HEK293 (cell line): ENCODE measurements around the gene LRRC49.

ENCODE experiments used
- BCL11A ChIP-seq: fragments of 450-650 bp; formaldehyde crosslinking; IDR thresholded peaks from 2 replicates; pipeline ENCODE4 v1.5.1; 2016; ENCODE audit warnings: low read depth, missing biosample characterization, missing genetic modification characterization
- GFI1B ChIP-seq: fragments of 450-650 bp; formaldehyde crosslinking; IDR thresholded peaks from 2 replicates; pipeline ENCODE4 v1.5.1; 2016; ENCODE audit warnings: missing biosample characterization, missing genetic modification characterization
- OVOL3 ChIP-seq: fragments of 450-650 bp; formaldehyde crosslinking; IDR thresholded peaks from 2 replicates; pipeline ENCODE4 v1.5.1; 2016; ENCODE audit warnings: missing biosample characterization, missing genetic modification characterization
- SP2 ChIP-seq: fragments of 450-650 bp; formaldehyde crosslinking; IDR thresholded peaks from 2 replicates; pipeline ENCODE4 v1.5.1; 2016; ENCODE audit warnings: missing biosample characterization, missing genetic modification characterization
- YY1 ChIP-seq: fragments of 450-650 bp; formaldehyde crosslinking; IDR thresholded peaks from 2 replicates; pipeline ENCODE4 v1.5.1; 2018; ENCODE audit warnings: missing biosample characterization, missing genetic modification characterization
- ZBTB1 ChIP-seq: fragments of 450-650 bp; formaldehyde crosslinking; IDR thresholded peaks from 2 replicates; pipeline ENCODE4 v1.5.1; 2016; ENCODE audit warnings: missing biosample characterization, missing genetic modification characterization
- ZBTB20 ChIP-seq: fragments of 450-650 bp; formaldehyde crosslinking; IDR thresholded peaks from 2 replicates; pipeline ENCODE4 v1.5.1; 2016; ENCODE audit warnings: missing biosample characterization, missing genetic modification characterization
- ZEB2 ChIP-seq: fragments of 450-650 bp; formaldehyde crosslinking; IDR thresholded peaks from 2 replicates; pipeline ENCODE4 v1.5.1; 2016; ENCODE audit warnings: missing biosample characterization, missing genetic modification characterization
- ZNF121 ChIP-seq: fragments of 450-650 bp; formaldehyde crosslinking; IDR thresholded peaks from 2 replicates; pipeline ENCODE4 v1.5.1; 2016; ENCODE audit warnings: missing biosample characterization, missing genetic modification characterization
- ZNF211 ChIP-seq: fragments of 450-650 bp; formaldehyde crosslinking; IDR thresholded peaks from 2 replicates; pipeline ENCODE4 v1.5.1; 2016; ENCODE audit warnings: low read depth, missing biosample characterization, missing genetic modification characterization
- ZNF324 ChIP-seq: fragments of 450-650 bp; formaldehyde crosslinking; IDR thresholded peaks from 2 replicates; pipeline ENCODE4 v1.5.1; 2016; ENCODE audit warnings: missing biosample characterization, missing genetic modification characterization
- ZNF433 ChIP-seq: fragments of 450-650 bp; formaldehyde crosslinking; IDR thresholded peaks from 2 replicates; pipeline ENCODE4 v1.5.1; 2016; ENCODE audit warnings: missing biosample characterization, missing genetic modification characterization, low read depth
- ZNF473 ChIP-seq: fragments of 450-650 bp; formaldehyde crosslinking; IDR thresholded peaks from 2 replicates; pipeline ENCODE4 v1.5.1; 2017; ENCODE audit warnings: missing biosample characterization, missing genetic modification characterization
- ZNF544 ChIP-seq: fragments of 450-650 bp; formaldehyde crosslinking; IDR thresholded peaks from 2 replicates; pipeline ENCODE4 v1.5.0; 2017; ENCODE audit warnings: missing biosample characterization, missing genetic modification characterization
- ZNF548 ChIP-seq: fragments of 450-650 bp; formaldehyde crosslinking; IDR thresholded peaks from 2 replicates; pipeline ENCODE4 v1.5.1; 2016; ENCODE audit warnings: missing biosample characterization, missing genetic modification characterization
- ZNF549 ChIP-seq: fragments of 450-650 bp; IDR thresholded peaks from 2 replicates; pipeline ENCODE4 v1.5.1; 2018; ENCODE audit warnings: missing biosample characterization, missing genetic modification characterization, mild to moderate bottlenecking, inconsistent platforms, moderate library complexity
- ZNF558 ChIP-seq: fragments of 450-650 bp; formaldehyde crosslinking; IDR thresholded peaks from 2 replicates; pipeline ENCODE4 v1.5.1; 2016; ENCODE audit warnings: missing biosample characterization, missing genetic modification characterization
- ZNF561 ChIP-seq: fragments of 450-650 bp; IDR thresholded peaks from 2 replicates; pipeline ENCODE4 v1.5.1; 2018; ENCODE audit warnings: missing biosample characterization, missing genetic modification characterization, borderline replicate concordance
- ZNF600 ChIP-seq: fragments of 450-650 bp; formaldehyde crosslinking; IDR thresholded peaks from 2 replicates; pipeline ENCODE4 v1.5.1; 2016; ENCODE audit warnings: missing biosample characterization, missing genetic modification characterization
- ZNF610 ChIP-seq: fragments of 450-650 bp; formaldehyde crosslinking; IDR thresholded peaks from 2 replicates; pipeline ENCODE4 v1.5.1; 2016; ENCODE audit warnings: missing biosample characterization, missing genetic modification characterization, borderline replicate concordance
- ZNF654 ChIP-seq: fragments of 450-650 bp; formaldehyde crosslinking; IDR thresholded peaks from 2 replicates; pipeline ENCODE4 v1.5.1; 2016; ENCODE audit warnings: low read depth, missing biosample characterization, missing genetic modification characterization
- ZNF76 ChIP-seq: fragments of 450-650 bp; formaldehyde crosslinking; IDR thresholded peaks from 2 replicates; pipeline ENCODE4; 2016; ENCODE audit warnings: low read depth, missing biosample characterization, missing genetic modification characterization, borderline replicate concordance
- ZNF777 ChIP-seq: fragments of 450-650 bp; formaldehyde crosslinking; IDR thresholded peaks from 2 replicates; pipeline ENCODE4 v1.5.1; 2017; ENCODE audit warnings: missing biosample characterization, missing genetic modification characterization, borderline replicate concordance
- TF ChIP-seq, protein P1 (sequence below): fragments of 450-650 bp; formaldehyde crosslinking; optimal IDR thresholded peaks from 2 replicates; pipeline ENCODE3; 2016; ENCODE audit warnings: missing biosample characterization, mild to moderate bottlenecking, missing genetic modification characterization
- TF ChIP-seq, protein P2 (sequence below): fragments of 450-650 bp; formaldehyde crosslinking; IDR thresholded peaks from 2 replicates; pipeline ENCODE4 v1.5.1; 2016; ENCODE audit warnings: missing biosample characterization, missing genetic modification characterization
- TF ChIP-seq, protein P3 (sequence below): fragments of 450-650 bp; formaldehyde crosslinking; IDR thresholded peaks from 2 replicates; pipeline ENCODE4 v1.5.1; 2016; ENCODE audit warnings: missing biosample characterization, missing genetic modification characterization
- TF ChIP-seq, protein P4 (sequence below): fragments of 450-650 bp; formaldehyde crosslinking; IDR thresholded peaks from 2 replicates; pipeline ENCODE4 v1.5.0; 2017; ENCODE audit warnings: missing biosample characterization, missing genetic modification characterization, borderline replicate concordance
- TF ChIP-seq, protein P5 (sequence below): fragments of 450-650 bp; formaldehyde crosslinking; IDR thresholded peaks from 2 replicates; pipeline ENCODE4 v1.5.1; 2016; ENCODE audit warnings: missing biosample characterization, missing genetic modification characterization
- TF ChIP-seq, protein P6 (sequence below): fragments of 450-650 bp; formaldehyde crosslinking; IDR thresholded peaks from 2 replicates; pipeline ENCODE4 v1.5.1; 2016; ENCODE audit warnings: missing biosample characterization, missing genetic modification characterization, borderline replicate concordance

Gene LRRC49

DNA sequence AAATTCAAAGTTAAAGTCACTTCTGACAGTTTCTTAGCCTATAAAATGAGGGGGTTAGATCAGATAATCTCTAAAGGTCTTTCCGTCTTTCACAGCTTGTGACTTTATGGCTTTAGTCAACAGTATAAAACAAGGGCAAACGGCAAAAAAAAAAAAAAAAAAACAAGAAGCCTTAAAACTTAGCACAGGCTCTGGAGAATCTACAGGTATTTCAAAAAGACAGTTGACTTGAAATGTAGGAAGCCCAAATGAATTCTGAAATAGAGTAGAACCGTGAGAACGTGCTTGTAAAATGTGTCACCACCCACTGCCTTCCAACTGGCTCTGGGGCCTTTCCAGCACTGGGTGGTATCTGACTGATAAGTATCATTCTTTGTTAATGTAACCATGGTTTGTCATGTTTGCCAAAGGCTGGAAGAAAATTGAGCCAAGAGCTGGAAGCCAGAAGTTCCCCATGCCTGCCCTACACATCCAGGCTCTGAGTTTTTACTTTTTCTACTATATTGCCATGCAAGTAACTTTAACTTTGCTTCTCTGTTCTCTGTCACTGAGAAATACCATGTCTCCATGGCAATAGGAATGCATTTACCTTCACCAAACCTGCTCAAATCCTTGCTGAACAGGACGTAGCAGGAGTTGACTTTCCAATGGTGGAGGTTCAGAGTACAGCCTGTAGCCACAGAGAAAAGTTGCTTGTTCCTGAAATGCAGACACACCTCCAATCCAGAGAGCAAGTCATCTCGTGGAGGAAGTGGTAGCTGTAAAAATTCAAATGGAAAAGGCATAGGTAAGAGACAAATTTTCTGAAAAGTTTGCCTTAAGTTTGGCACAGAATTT, 186.8 kb downstream of the LRRC49 start (continued):
- TF ChIP-seq, protein P1, sequence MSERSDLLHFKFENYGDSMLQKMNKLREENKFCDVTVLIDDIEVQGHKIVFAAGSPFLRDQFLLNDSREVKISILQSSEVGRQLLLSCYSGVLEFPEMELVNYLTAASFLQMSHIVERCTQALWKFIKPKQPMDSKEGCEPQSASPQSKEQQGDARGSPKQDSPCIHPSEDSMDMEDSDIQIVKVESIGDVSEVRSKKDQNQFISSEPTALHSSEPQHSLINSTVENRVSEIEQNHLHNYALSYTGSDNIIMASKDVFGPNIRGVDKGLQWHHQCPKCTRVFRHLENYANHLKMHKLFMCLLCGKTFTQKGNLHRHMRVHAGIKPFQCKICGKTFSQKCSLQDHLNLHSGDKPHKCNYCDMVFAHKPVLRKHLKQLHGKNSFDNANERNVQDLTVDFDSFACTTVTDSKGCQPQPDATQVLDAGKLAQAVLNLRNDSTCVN (tag by site-specific recombination), result no peak
- TF ChIP-seq ZBTB20 (tag by site-specific recombination), result 0 out of 2 replicates have a peak, but pooled peaks have one; percentile 10
- no peak for TF ChIP-seq BCL11A
- no peak for TF ChIP-seq ZNF324 (tag by site-specific recombination)
- no peak for TF ChIP-seq ZNF76 (tag by site-specific recombination)
- TF ChIP-seq ZNF433, result no peak
- peak; percentile 66 for TF ChIP-seq ZNF561 (tag by site-specific recombination)
- peak; percentile 47; the same call in 1 of the 2 replicates for TF ChIP-seq ZEB2 (tag by site-specific recombination)
- TF ChIP-seq ZNF549 (tag by site-specific recombination), result no peak
- TF ChIP-seq ZNF610 (tag by site-specific recombination), result no peak; the same call in 1 of the 2 replicates
- no peak for TF ChIP-seq ZNF544
- TF ChIP-seq, protein P2, sequence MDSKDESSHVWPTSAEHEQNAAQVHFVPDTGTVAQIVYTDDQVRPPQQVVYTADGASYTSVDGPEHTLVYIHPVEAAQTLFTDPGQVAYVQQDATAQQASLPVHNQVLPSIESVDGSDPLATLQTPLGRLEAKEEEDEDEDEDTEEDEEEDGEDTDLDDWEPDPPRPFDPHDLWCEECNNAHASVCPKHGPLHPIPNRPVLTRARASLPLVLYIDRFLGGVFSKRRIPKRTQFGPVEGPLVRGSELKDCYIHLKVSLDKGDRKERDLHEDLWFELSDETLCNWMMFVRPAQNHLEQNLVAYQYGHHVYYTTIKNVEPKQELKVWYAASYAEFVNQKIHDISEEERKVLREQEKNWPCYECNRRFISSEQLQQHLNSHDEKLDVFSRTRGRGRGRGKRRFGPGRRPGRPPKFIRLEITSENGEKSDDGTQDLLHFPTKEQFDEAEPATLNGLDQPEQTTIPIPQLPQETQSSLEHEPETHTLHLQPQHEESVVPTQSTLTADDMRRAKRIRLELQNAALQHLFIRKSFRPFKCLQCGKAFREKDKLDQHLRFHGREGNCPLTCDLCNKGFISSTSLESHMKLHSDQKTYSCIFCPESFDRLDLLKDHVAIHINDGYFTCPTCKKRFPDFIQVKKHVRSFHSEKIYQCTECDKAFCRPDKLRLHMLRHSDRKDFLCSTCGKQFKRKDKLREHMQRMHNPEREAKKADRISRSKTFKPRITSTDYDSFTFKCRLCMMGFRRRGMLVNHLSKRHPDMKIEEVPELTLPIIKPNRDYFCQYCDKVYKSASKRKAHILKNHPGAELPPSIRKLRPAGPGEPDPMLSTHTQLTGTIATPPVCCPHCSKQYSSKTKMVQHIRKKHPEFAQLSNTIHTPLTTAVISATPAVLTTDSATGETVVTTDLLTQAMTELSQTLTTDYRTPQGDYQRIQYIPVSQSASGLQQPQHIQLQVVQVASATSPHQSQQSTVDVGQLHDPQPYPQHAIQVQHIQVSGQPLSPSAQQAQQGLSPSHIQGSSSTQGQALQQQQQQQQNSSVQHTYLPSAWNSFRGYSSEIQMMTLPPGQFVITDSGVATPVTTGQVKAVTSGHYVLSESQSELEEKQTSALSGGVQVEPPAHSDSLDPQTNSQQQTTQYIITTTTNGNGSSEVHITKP (tag by site-specific recombination), result no peak; the same call in 1 of the 2 replicates
- no peak for TF ChIP-seq ZBTB1
- TF ChIP-seq ZNF121 (tag by site-specific recombination), result no peak
- TF ChIP-seq, protein P3, sequence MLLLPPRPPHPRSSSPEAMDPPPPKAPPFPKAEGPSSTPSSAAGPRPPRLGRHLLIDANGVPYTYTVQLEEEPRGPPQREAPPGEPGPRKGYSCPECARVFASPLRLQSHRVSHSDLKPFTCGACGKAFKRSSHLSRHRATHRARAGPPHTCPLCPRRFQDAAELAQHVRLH (tag by site-specific recombination), result peak; percentile 91
- no peak for TF ChIP-seq ZNF777 (tag by site-specific recombination)
- TF ChIP-seq ZNF548 (tag by site-specific recombination), result no peak
- no peak for TF ChIP-seq GFI1B (tag by site-specific recombination)
- TF ChIP-seq, protein P4, sequence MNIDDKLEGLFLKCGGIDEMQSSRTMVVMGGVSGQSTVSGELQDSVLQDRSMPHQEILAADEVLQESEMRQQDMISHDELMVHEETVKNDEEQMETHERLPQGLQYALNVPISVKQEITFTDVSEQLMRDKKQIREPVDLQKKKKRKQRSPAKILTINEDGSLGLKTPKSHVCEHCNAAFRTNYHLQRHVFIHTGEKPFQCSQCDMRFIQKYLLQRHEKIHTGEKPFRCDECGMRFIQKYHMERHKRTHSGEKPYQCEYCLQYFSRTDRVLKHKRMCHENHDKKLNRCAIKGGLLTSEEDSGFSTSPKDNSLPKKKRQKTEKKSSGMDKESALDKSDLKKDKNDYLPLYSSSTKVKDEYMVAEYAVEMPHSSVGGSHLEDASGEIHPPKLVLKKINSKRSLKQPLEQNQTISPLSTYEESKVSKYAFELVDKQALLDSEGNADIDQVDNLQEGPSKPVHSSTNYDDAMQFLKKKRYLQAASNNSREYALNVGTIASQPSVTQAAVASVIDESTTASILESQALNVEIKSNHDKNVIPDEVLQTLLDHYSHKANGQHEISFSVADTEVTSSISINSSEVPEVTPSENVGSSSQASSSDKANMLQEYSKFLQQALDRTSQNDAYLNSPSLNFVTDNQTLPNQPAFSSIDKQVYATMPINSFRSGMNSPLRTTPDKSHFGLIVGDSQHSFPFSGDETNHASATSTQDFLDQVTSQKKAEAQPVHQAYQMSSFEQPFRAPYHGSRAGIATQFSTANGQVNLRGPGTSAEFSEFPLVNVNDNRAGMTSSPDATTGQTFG, result no peak
- TF ChIP-seq YY1, result no peak
- TF ChIP-seq ZNF473 (tag by site-specific recombination), result no peak
- TF ChIP-seq ZNF600, result no peak
- TF ChIP-seq ZNF654, result no peak
- TF ChIP-seq ZNF558 (tag by site-specific recombination), result no peak
- TF ChIP-seq, protein P5, sequence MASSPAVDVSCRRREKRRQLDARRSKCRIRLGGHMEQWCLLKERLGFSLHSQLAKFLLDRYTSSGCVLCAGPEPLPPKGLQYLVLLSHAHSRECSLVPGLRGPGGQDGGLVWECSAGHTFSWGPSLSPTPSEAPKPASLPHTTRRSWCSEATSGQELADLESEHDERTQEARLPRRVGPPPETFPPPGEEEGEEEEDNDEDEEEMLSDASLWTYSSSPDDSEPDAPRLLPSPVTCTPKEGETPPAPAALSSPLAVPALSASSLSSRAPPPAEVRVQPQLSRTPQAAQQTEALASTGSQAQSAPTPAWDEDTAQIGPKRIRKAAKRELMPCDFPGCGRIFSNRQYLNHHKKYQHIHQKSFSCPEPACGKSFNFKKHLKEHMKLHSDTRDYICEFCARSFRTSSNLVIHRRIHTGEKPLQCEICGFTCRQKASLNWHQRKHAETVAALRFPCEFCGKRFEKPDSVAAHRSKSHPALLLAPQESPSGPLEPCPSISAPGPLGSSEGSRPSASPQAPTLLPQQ (tag by site-specific recombination), result peak; percentile 13; the same call in 1 of the 2 replicates
- peak; percentile 38; the same call in 1 of the 2 replicates for TF ChIP-seq OVOL3 (tag by site-specific recombination)
- TF ChIP-seq SP2 (tag by site-specific recombination), result no peak
- TF ChIP-seq ZNF211 (tag by site-specific recombination), result no peak
- TF ChIP-seq, protein P6, sequence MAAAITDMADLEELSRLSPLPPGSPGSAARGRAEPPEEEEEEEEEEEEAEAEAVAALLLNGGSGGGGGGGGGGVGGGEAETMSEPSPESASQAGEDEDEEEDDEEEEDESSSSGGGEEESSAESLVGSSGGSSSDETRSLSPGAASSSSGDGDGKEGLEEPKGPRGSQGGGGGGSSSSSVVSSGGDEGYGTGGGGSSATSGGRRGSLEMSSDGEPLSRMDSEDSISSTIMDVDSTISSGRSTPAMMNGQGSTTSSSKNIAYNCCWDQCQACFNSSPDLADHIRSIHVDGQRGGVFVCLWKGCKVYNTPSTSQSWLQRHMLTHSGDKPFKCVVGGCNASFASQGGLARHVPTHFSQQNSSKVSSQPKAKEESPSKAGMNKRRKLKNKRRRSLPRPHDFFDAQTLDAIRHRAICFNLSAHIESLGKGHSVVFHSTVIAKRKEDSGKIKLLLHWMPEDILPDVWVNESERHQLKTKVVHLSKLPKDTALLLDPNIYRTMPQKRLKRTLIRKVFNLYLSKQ (tag by site-specific recombination), result no peak
